K562 (cell line): ENCODE measurements around the gene ARMC8. TPM values are rescaled to one million over a fixed set of nuclear protein-coding genes. Genes with fewer than 3 reads are reported as not detected.

Source experiments
- ATAC-seq: fragments of 200-7000 bp; cut with Tn5 transposase; 3 replicates; pipeline ENCODE4 v1.9.1; 2020; ENCODE audit warnings: moderate library complexity
- BruUV-seq: library from RNA; stranded (reverse); fragments of 400-500 nt; replicated peaks from 2 replicates; lab custom pipeline; 2021; lab: Mats Ljungman, UMichigan
- CTCF ChIA-PET: fragments of 300-600 bp; formaldehyde crosslinking; extraction: SDS; loops from one replicate; lab custom pipeline; 2021; ENCODE audit warnings: low intra/inter-chr PET ratio; lab: Yijun Ruan, JAX
- POLR2A ChIA-PET: fragments of 300-600, 350-650 bp; sonication (Branson Sonifier 250); formaldehyde crosslinking; extraction: SDS; loops from one replicate; lab custom pipeline; 2021; ENCODE audit warnings: antibody characterized with exemption, inconsistent platforms; lab: Yijun Ruan, JAX
- DNase-seq, 4 experiments: peaks; one replicate each; pipeline versions ENCODE4 v3.0.0 to v3.0.0-alpha.2; 2011 to 2018; ENCODE audit warnings: low spot score in 3 of 4, mixed read lengths in 3 of 4; ENCODE audit errors: extremely low read depth in 1 of 4
- FAIRE-seq: peaks from 2 replicates; lab custom pipeline; 2011; peaks lifted over from hg19 to GRCh38; lab: Jason Lieb, UNC
- H2AFZ ChIP-seq: 2 replicates; pipeline ENCODE4 v1.6.0; 2011; ENCODE audit warnings: low read depth, low read length, control low read depth, inconsistent platforms
- H3K27ac ChIP-seq: fragments of 200-600 bp; 3 replicates; pipeline ENCODE4 v1.8.0; 2011; ENCODE audit warnings: low read depth, mild to moderate bottlenecking, control low read depth, inconsistent platforms, low read length, moderate library complexity, mixed read lengths; ENCODE audit errors: extremely low read depth
- H3K27me3 ChIP-seq, 2 experiments: fragments of 300-600 bp in 1 of 2; 2 replicates in 1 of 2; 3 replicates in 1 of 2; pipeline versions ENCODE4 v1.6.0 to v1.8.0; 2011; ENCODE audit warnings: inconsistent platforms in 2 of 2, low read length in 2 of 2, mild to moderate bottlenecking in 1 of 2, mixed read lengths in 1 of 2, moderate library complexity in 1 of 2; ENCODE audit not compliant: control insufficient read depth in 2 of 2, insufficient read depth in 2 of 2
- H3K36me3 ChIP-seq: fragments of 300-600 bp; 3 replicates; pipeline ENCODE4 v1.8.0; 2011; ENCODE audit warnings: mild to moderate bottlenecking, low read length, inconsistent platforms; ENCODE audit not compliant: control insufficient read depth, insufficient read depth
- H3K4me1 ChIP-seq, 2 experiments: fragments of 200-600 bp in 1 of 2; replicated peaks in 1 of 2; 2 replicates in 1 of 2; 3 replicates in 1 of 2; pipeline versions ENCODE4 v1.5.1 to v1.8.0; 2011; ENCODE audit warnings: inconsistent platforms in 2 of 2, low read length in 2 of 2, mild to moderate bottlenecking in 1 of 2, mixed read lengths in 1 of 2, moderate library complexity in 1 of 2; ENCODE audit not compliant: control insufficient read depth in 2 of 2, insufficient read depth in 2 of 2
- H3K4me2 ChIP-seq: 2 replicates; pipeline ENCODE4 v1.6.1; 2011; ENCODE audit warnings: low read length, control low read depth, inconsistent platforms, mixed read lengths; ENCODE audit not compliant: insufficient read depth
- H3K4me3 ChIP-seq: fragments of 200-600 bp; sonication (generic), shearing (Covaris generic); 2 replicates; pipeline ENCODE4 v1.5.1; 2016; ENCODE audit warnings: control low read depth, inconsistent platforms
- H3K79me2 ChIP-seq: fragments of 200-600 bp; 3 replicates; pipeline ENCODE4 v1.8.0; 2011; ENCODE audit warnings: low read length, inconsistent platforms; ENCODE audit not compliant: control insufficient read depth, insufficient read depth
- H3K9ac ChIP-seq, 2 experiments: 2 replicates each; pipeline versions ENCODE4 v1.6.0 to v1.6.1; 2011; ENCODE audit warnings: low read depth in 2 of 2, low read length in 2 of 2, control low read depth in 1 of 2, inconsistent platforms in 1 of 2, mild to moderate bottlenecking in 1 of 2, mixed read lengths in 1 of 2; ENCODE audit not compliant: insufficient read depth in 1 of 2
- H3K9me1 ChIP-seq: one replicate; pipeline ENCODE4 v1.6.0; 2011; ENCODE audit warnings: inconsistent platforms, mild to moderate bottlenecking, low read length, moderate library complexity; ENCODE audit not compliant: control insufficient read depth, insufficient read depth
- H3K9me3 ChIP-seq: replicated peaks from 2 replicates; pipeline ENCODE4 v1.5.1; 2011; ENCODE audit warnings: low read depth, low read length, inconsistent platforms; ENCODE audit not compliant: control insufficient read depth, insufficient read depth
- H4K20me1 ChIP-seq: replicated peaks from 2 replicates; pipeline ENCODE4 v1.6.1; 2011; ENCODE audit warnings: low read length, inconsistent platforms, mixed read lengths; ENCODE audit not compliant: control insufficient read depth, insufficient read depth
- C11orf30 ChIP-seq: fragments of 450-650 bp; IDR thresholded peaks from 2 replicates; pipeline ENCODE4 v1.6.1; 2016; ENCODE audit warnings: low read depth, mild to moderate bottlenecking
- CEBPZ ChIP-seq: fragments of 150-350 bp; IDR thresholded peaks from 2 replicates; pipeline ENCODE4 v1.6.1; 2014; ENCODE audit warnings: low read depth, mild to moderate bottlenecking, low read length, borderline replicate concordance
- NCOR1 ChIP-seq: fragments of 450-650 bp; IDR thresholded peaks from 2 replicates; pipeline ENCODE4 v1.6.1; 2016; ENCODE audit warnings: mild to moderate bottlenecking, moderate library complexity
- NR2C1 ChIP-seq, 2 experiments: fragments of 450-650 bp; IDR thresholded peaks; 2 replicates each; pipeline ENCODE4 v1.6.1; 2017; ENCODE audit warnings: mild to moderate bottlenecking in 2 of 2, antibody characterized with exemption in 1 of 2, inconsistent platforms in 1 of 2, missing compliant biosample characterization in 1 of 2, missing genetic modification characterization in 1 of 2
- ZNF280B ChIP-seq: fragments of 250-450 bp; sonication (Bioruptor Pico); IDR thresholded peaks from 2 replicates; pipeline ENCODE4 v1.5.1; 2021; ENCODE audit warnings: mild to moderate bottlenecking
- ZNF316 ChIP-seq: fragments of 450-650 bp; IDR thresholded peaks from 2 replicates; pipeline ENCODE4 v1.6.1; 2016
- ZNF354B ChIP-seq: fragments of 250-450 bp; sonication (Bioruptor Pico); IDR thresholded peaks from 2 replicates; pipeline ENCODE4 v1.4.0; 2020
- WGBS: fragments of 100-300 bp; shearing (Covaris generic); methylation state at CpG from one replicate; pipeline ENCODE4 v1.1.6; 2016; ENCODE audit warnings: low coverage, mixed read lengths; ENCODE audit not compliant: insufficient coverage; ENCODE audit errors: missing lambda C conversion rate; 5-methylcytosine and 5-hydroxymethylcytosine counted together
- in situ Hi-C: fragments of 300-500 bp; cut with MboI; formaldehyde crosslinking; loops from 4 replicates; pipeline ENCODE4 v1.15.0; 2018; ENCODE audit warnings: inconsistent platforms, mixed read lengths
- intact Hi-C: fragments of 100-400 bp; cut with micrococcal nuclease; formaldehyde crosslinking; loops from 2 replicates; pipeline ENCODE4 v1.14.2; 2022
- polyA plus RNA-seq, 8 experiments: library from polyadenylated mRNA; depleted of rRNA in 4 of 8; stranded (reverse) in 5 of 8; unstranded in 3 of 8; fragments of >200 nt; fragmentation: Nextera tagmentation in 2 of 8; fragmentation: Illumina TruSeq in 1 of 8; extraction: Ambion mirVana in 2 of 8; extraction: Trizol in 1 of 8; gene quantifications; 2 replicates each; pipeline versions ENCODE4 v1.2.1 to v1.2.3, GENCODE V29; 2011 to 2014; ENCODE audit warnings: inconsistent platforms in 1 of 8, missing spikeins in 1 of 8
- total RNA-seq, 7 experiments: library from RNA; depleted of rRNA in 6 of 7; stranded (reverse); fragments of >200 nt in 6 of 7; fragmentation: Illumina TruSeq in 2 of 7; extraction: Trizol in 2 of 7; gene quantifications; 2 replicates each; pipeline versions ENCODE4 v1.2.1 to v1.2.3, GENCODE V29; 2011 to 2021; ENCODE audit warnings: low replicate concordance in 1 of 7
- TF ChIP-seq, protein P1 (sequence below): fragments of 450-650 bp; formaldehyde crosslinking; conservative IDR thresholded peaks from 2 replicates; pipeline ENCODE4 v1.4.0; 2022; ENCODE audit warnings: mild to moderate bottlenecking, missing genetic modification characterization

The ARMC8 gene
- total and polyA plus RNA-seq, 9 of the 15 experiments (the other 6 are each of a cell fraction or from before 2014, with no cell fraction given), result 22.4 to 76.1 (median 37.3) TPM

- H3K9ac ChIP-seq, result no peak overlapping the region; a peak in 1 of 4 replicates
- H3K79me2 ChIP-seq, result peaks cover 99% of the 10 kb centered on the region
- ChIA-PET POLR2A (no interaction called here), CTCF (no interaction called here)
- H4K20me1 ChIP-seq, result 0 out of 2 replicates have a peak, but pooled peaks cover 3% of the 10 kb centered on the region
- FAIRE-seq, result no peak
- no peaks in the 10 kb centered on the region for H3K27me3 ChIP-seq
- no peaks in the 10 kb centered on the region for H3K9me3 ChIP-seq
- intact Hi-C loops (no loop called here), in situ Hi-C loops (no loop called here)
- no peak overlapping the region for H2AFZ ChIP-seq
- no peak overlapping the region for H3K27ac ChIP-seq
- no TSS peak for BruUV-seq
- peaks cover 17% of the 10 kb centered on the region for H3K36me3 ChIP-seq
- TF ChIP-seq C11orf30 (peak; percentile 37; the same call in 1 of the 2 replicates), ZNF316 (peak; percentile 63)
- TF ChIP-seq, protein P1, sequence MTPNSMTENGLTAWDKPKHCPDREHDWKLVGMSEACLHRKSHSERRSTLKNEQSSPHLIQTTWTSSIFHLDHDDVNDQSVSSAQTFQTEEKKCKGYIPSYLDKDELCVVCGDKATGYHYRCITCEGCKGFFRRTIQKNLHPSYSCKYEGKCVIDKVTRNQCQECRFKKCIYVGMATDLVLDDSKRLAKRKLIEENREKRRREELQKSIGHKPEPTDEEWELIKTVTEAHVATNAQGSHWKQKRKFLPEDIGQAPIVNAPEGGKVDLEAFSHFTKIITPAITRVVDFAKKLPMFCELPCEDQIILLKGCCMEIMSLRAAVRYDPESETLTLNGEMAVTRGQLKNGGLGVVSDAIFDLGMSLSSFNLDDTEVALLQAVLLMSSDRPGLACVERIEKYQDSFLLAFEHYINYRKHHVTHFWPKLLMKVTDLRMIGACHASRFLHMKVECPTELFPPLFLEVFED, result no peak
- H3K4me1 ChIP-seq, result peaks cover 22 to 38% of the 10 kb centered on the region in 2 experiments
- no peak overlapping the region for H3K4me2 ChIP-seq
- no peaks in the 10 kb centered on the region for H3K9me1 ChIP-seq
- ATAC-seq, result no peak
- H3K4me3 ChIP-seq, result no peak overlapping the region
- 76% methylated on average over 3 of the region's 3 CpGs for WGBS
- no peak for DNase-seq
Measured at GRCh38 chr3:138202945-138203701, 16.0 kb downstream of the ARMC8 start.

- WGBS, result 78% methylated on average over 4 of the region's 4 CpGs
- Histone ChIP-seq H3K4me3 (no peak overlapping the region), H2AFZ (no peak overlapping the region), H3K9me1 (no peaks in the 10 kb centered on the region), H3K27ac (no peak overlapping the region), H3K4me2 (no peak overlapping the region), H3K9ac (no peak overlapping the region), H3K27me3 (no peaks in the 10 kb centered on the region), H4K20me1 (0 out of 2 replicates have a peak, but pooled peaks cover 3% of the 10 kb centered on the region), H3K36me3 (peaks cover 20% of the 10 kb centered on the region), H3K9me3 (no peaks in the 10 kb centered on the region), H3K4me1 (peaks cover 19 to 38% of the 10 kb centered on the region in 2 experiments), H3K79me2 (peaks cover 99% of the 10 kb centered on the region)
- BruUV-seq, result no TSS peak
- ChIA-PET POLR2A (no interaction called here), CTCF (no interaction called here)
- FAIRE-seq (no peak), ATAC-seq (no peak), DNase-seq (no peak)
- TF ChIP-seq NR2C1 (IDR thresholded peaks at IDR 0.05), result no peak
- TF ChIP-seq NR2C1 (tag; IDR thresholded peaks at IDR 0.05), result no peak
- TF ChIP-seq ZNF280B (CRISPR knock-in tag), result no peak
- TF ChIP-seq ZNF354B (CRISPR knock-in tag), result no peak
- TF ChIP-seq CEBPZ, result no peak
- TF ChIP-seq NCOR1, result no peak
- in situ Hi-C loops, result no loop called here
- intact Hi-C loops, result no loop called here
Measured at GRCh38 chr3:138203938-138204337, 16.8 kb downstream of the ARMC8 start.
